Motor neuron (in vitro differentiated cells): ENCODE data around the gene SELPLG. TPM values are rescaled to one million over a fixed set of nuclear protein-coding genes. Genes with fewer than 3 reads are reported as not detected.

ENCODE experiments used
- ATAC-seq, 8 experiments: fragments of 200-7000 bp; cut with Tn5 transposase; replicated peaks in 6 of 8; 2 replicates each; pipeline ENCODE4 v1.8.0; 2021; ENCODE audit warnings: mild to moderate bottlenecking in 8 of 8, moderate library complexity in 8 of 8
- H3K27ac ChIP-seq, 2 donors: fragments of 250-450 bp; sonication (Bioruptor Pico); 2 replicates each; pipeline ENCODE4 v1.9.0; 2021; ENCODE audit warnings: antibody characterized with exemption in 2 of 2, mild to moderate bottlenecking in 2 of 2, moderate library complexity in 1 of 2
- H3K4me1 ChIP-seq, 2 donors: fragments of 250-450 bp; sonication (Bioruptor Pico); replicated peaks in 1 of 2; 2 replicates each; pipeline ENCODE4 v1.6.1; 2021; ENCODE audit warnings: antibody characterized with exemption in 2 of 2, mild to moderate bottlenecking in 2 of 2, moderate library complexity in 1 of 2
- H3K4me3 ChIP-seq, 5 donors: fragments of 250-450 bp; sonication (Bioruptor Pico); 2 replicates each; pipeline ENCODE4 v1.9.0; 2021; ENCODE audit warnings: antibody characterized with exemption in 5 of 5, mild to moderate bottlenecking in 5 of 5, moderate library complexity in 4 of 5
- WGBS, 10 experiments: fragments of 450-650 bp; shearing (Covaris generic); methylation state at CpG; one replicate each; pipeline ENCODE4 v1.0.0; 2022; 5-methylcytosine and 5-hydroxymethylcytosine counted together
- in situ Hi-C, 9 experiments: fragments of 400-800 bp; cut with MboI; loops; one replicate each; pipeline ENCODE4 v1.15.0; 2021; ENCODE audit warnings: low sequenced_read_pairs in 9 of 9, low pct_unique_long_range_greater_than_20kb in 2 of 9; ENCODE audit not compliant: unreplicated experiment in 9 of 9
- total RNA-seq, 8 experiments: library from RNA; unstranded; fragments of 300-600 nt; gene quantifications; 2 replicates each; pipeline versions ENCODE4 v1.2.3 to v1.2.4, GENCODE V29; 2022

The SELPLG gene
- total RNA-seq, 8 experiments from 2014 or later = 0.38 to 4.7 (median 1.0) TPM

GRCh38 chr12:108653082-108653516 is 19.4 kb upstream of the SELPLG start:
- ATAC-seq = no peak
- Histone ChIP-seq H3K4me3 (no peak overlapping the region), H3K27ac (no peak overlapping the region), H3K4me1 (no peaks in the 10 kb centered on the region)
- in situ Hi-C loops = loop anchor here in 5 of 9 experiments (25.0 kb wide), 3 partner anchors 134 to 434 kb away; partner anchors contain the start of genes ALKBH2 (in 1 of the 5) and UNG (in 1 of the 5)

- Histone ChIP-seq H3K27ac (no peak overlapping the region), H3K4me1 (no peaks in the 10 kb centered on the region), H3K4me3 (no peak overlapping the region)
- ATAC-seq = no peak
- WGBS, 10 experiments = 86 to 100% (median 100%) methylated on average over 1 to 2 of the region's 2 CpGs; no CpG with 5 or more reads in 5 of the 10 experiments
- in situ Hi-C loops = loop anchor here in 5 of 9 experiments (25.0 kb wide), 3 partner anchors 137 to 437 kb away; partner anchors contain the start of genes ALKBH2 (in 1 of the 5) and UNG (in 1 of the 5)
Observed at GRCh38 chr12:108650083-108650482, 16.4 kb upstream of the SELPLG start.

- in situ Hi-C loops = loop anchor here in 6 of 9 experiments (25.0 kb wide), 3 partner anchors 138 to 438 kb away; partner anchors contain the start of genes ALKBH2 (in 2 of the 6) and UNG (in 2 of the 6)
- Histone ChIP-seq H3K4me3 (no peak overlapping the region), H3K27ac (no peak overlapping the region), H3K4me1 (no peaks in the 10 kb centered on the region)
- ATAC-seq = peak in 3 of 8 experiments; percentile 73
- 0 to 100% (median 65%) methylated on average over 1 to 4 of the region's 4 CpGs; no CpG with 5 or more reads in 2 of the 10 experiments for WGBS, 10 experiments
Observed at GRCh38 chr12:108649669-108650068, 16.0 kb upstream of the SELPLG start.

GRCh38 chr12:108649126-108649525 is 15.4 kb upstream of the SELPLG start:
- Histone ChIP-seq H3K4me3 (no peak overlapping the region), H3K27ac (no peak overlapping the region), H3K4me1 (no peaks in the 10 kb centered on the region)
- ATAC-seq = peak in 1 of 8 experiments; percentile 43
- WGBS, 10 experiments = 15 to 100% (median 98%) methylated on average over 1 to 5 of the region's 6 CpGs; no CpG with 5 or more reads in 2 of the 10 experiments
- in situ Hi-C loops = loop anchor here in 1 of 9 experiments (25.0 kb wide), 1 partner anchor 438 kb away; the partner anchor contains the start of genes ALKBH2 and UNG

GRCh38 chr12:108648371-108648770 is 14.7 kb upstream of the SELPLG start:
- Histone ChIP-seq H3K27ac (no peak overlapping the region), H3K4me1 (no peaks in the 10 kb centered on the region), H3K4me3 (no peak overlapping the region)
- in situ Hi-C loops = loop anchor here in 1 of 9 experiments (25.0 kb wide), 1 partner anchor 439 kb away; the partner anchor contains the start of genes ALKBH2 and UNG
- no peak for ATAC-seq
- WGBS, 10 experiments = 76 to 100% (median 93%) methylated on average over 1 to 8 of the region's 9 CpGs; no CpG with 5 or more reads in 3 of the 10 experiments

- H3K4me1 ChIP-seq = no peaks in the 10 kb centered on the region
- 20 to 97% (median 86%) methylated on average over 1 to 7 of the region's 11 CpGs; no CpG with 5 or more reads in 1 of the 10 experiments for WGBS, 10 experiments
- H3K27ac ChIP-seq = no peak overlapping the region
- in situ Hi-C loops = loop anchor here in 1 of 9 experiments (25.0 kb wide), 1 partner anchor 440 kb away; the partner anchor contains the start of genes ALKBH2 and UNG
- H3K4me3 ChIP-seq = no peak overlapping the region
- no peak for ATAC-seq
Observed at GRCh38 chr12:108647585-108648287, 14.0 kb upstream of the SELPLG start.

- in situ Hi-C loops = loop anchor here in 1 of 9 experiments (25.0 kb wide), 1 partner anchor 440 kb away; the partner anchor contains the start of genes ALKBH2 and UNG
- WGBS, 10 experiments = 54 to 98% (median 89%) methylated on average over 2 to 10 of the region's 10 CpGs
- H3K4me1 ChIP-seq = no peaks in the 10 kb centered on the region
- no peak overlapping the region for H3K4me3 ChIP-seq
- no peak overlapping the region for H3K27ac ChIP-seq
- ATAC-seq = peak in 1 of 8 experiments; percentile 32
Observed at GRCh38 chr12:108646600-108647579, 13.2 kb upstream of the SELPLG start.

- WGBS, 10 experiments = 86 to 100% (median 91%) methylated on average over 1 to 11 of the region's 15 CpGs
- no peak overlapping the region for H3K4me3 ChIP-seq
- no peak for ATAC-seq
- in situ Hi-C loops = loop anchor here in 1 of 9 experiments (25.0 kb wide), 1 partner anchor 441 kb away; the partner anchor contains the start of genes ALKBH2 and UNG
- no peak overlapping the region for H3K27ac ChIP-seq
- H3K4me1 ChIP-seq = no peaks in the 10 kb centered on the region
Observed at GRCh38 chr12:108645686-108646599, 12.2 kb upstream of the SELPLG start.

GRCh38 chr12:108644811-108645120 is 11.1 kb upstream of the SELPLG start:
- in situ Hi-C loops = loop anchor here in 1 of 9 experiments (25.0 kb wide), 1 partner anchor 443 kb away; the partner anchor contains the start of genes ALKBH2 and UNG
- WGBS, 10 experiments = 90 to 100% (median 100%) methylated on average over 1 to 4 of the region's 7 CpGs; no CpG with 5 or more reads in 2 of the 10 experiments
- Histone ChIP-seq H3K4me1 (no peaks in the 10 kb centered on the region), H3K27ac (no peak overlapping the region), H3K4me3 (no peak overlapping the region)
- no peak for ATAC-seq

GRCh38 chr12:108643941-108644810 is 10.5 kb upstream of the SELPLG start:
- no peak for ATAC-seq
- H3K27ac ChIP-seq = no peak overlapping the region
- H3K4me3 ChIP-seq = no peak overlapping the region
- WGBS, 10 experiments = 40 to 90% (median 82%) methylated on average over 3 to 14 of the region's 18 CpGs; no CpG with 5 or more reads in 1 of the 10 experiments
- H3K4me1 ChIP-seq = no peaks in the 10 kb centered on the region
- in situ Hi-C loops = loop anchor here in 1 of 9 experiments (25.0 kb wide), 1 partner anchor 443 kb away; the partner anchor contains the start of genes ALKBH2 and UNG
